ENCODE measurements around the gene ARHGEF39.
"Not testable (repeated sequence)": the region's sequence is repeated elsewhere in the genome, so short reads cannot be mapped to it uniquely, and the experiment has no call there.

ARHGEF39 gene

GRCh38 chr9:35627575-35627974 lies 37.4 kb downstream of the ARHGEF39 start:
- Histone ChIP-seq H3K9me3 (ENCODE audit: control insufficient read depth, low read length) (no peaks in the 10 kb centered on the region), H3K4me1 (ENCODE audit: control insufficient read depth, insufficient read depth, low read length, poor library complexity, severe bottlenecking) (no peaks in the 10 kb centered on the region), H3K36me3 (ENCODE audit: control insufficient read depth, insufficient read depth, low read length) (no peaks in the 10 kb centered on the region), H3K4me3 (ENCODE audit: insufficient read depth, low read depth, low read length, poor library complexity, severe bottlenecking) (no peak overlapping the region), H3K27ac (ENCODE audit: insufficient read depth, low read length, poor library complexity, severe bottlenecking) (no peak overlapping the region), H3K27me3 (replicated peaks; ENCODE audit: control insufficient read depth, insufficient read depth, low read length, poor library complexity, severe bottlenecking) (no peaks in the 10 kb centered on the region)
- DNase-seq, result no peak

GRCh38 chr9:35619800-35620158 lies 45.2 kb downstream of the ARHGEF39 start:
- no peaks in the 10 kb centered on the region for H3K9me3 ChIP-seq (ENCODE audit: control insufficient read depth, low read length)
- no peak for DNase-seq
- H3K4me1 ChIP-seq (ENCODE audit: control insufficient read depth, insufficient read depth, low read length, poor library complexity, severe bottlenecking), result peaks cover 26% of the 10 kb centered on the region
- H3K36me3 ChIP-seq (ENCODE audit: control insufficient read depth, insufficient read depth, low read length), result no peaks in the 10 kb centered on the region
- no peaks in the 10 kb centered on the region for H3K27me3 ChIP-seq (replicated peaks; ENCODE audit: control insufficient read depth, insufficient read depth, low read length, poor library complexity, severe bottlenecking)
- no peak overlapping the region for H3K4me3 ChIP-seq (ENCODE audit: insufficient read depth, low read depth, low read length, poor library complexity, severe bottlenecking)
- peak overlapping the region; percentile 18 for H3K27ac ChIP-seq (ENCODE audit: insufficient read depth, low read length, poor library complexity, severe bottlenecking)

GRCh38 chr9:35618854-35619799 lies 45.9 kb downstream of the ARHGEF39 start:
- Histone ChIP-seq H3K27ac (ENCODE audit: insufficient read depth, low read length, poor library complexity, severe bottlenecking) (peak overlapping the region; percentile 18), H3K9me3 (ENCODE audit: control insufficient read depth, low read length) (no peaks in the 10 kb centered on the region), H3K4me1 (ENCODE audit: control insufficient read depth, insufficient read depth, low read length, poor library complexity, severe bottlenecking) (peaks cover 26% of the 10 kb centered on the region), H3K36me3 (ENCODE audit: control insufficient read depth, insufficient read depth, low read length) (no peaks in the 10 kb centered on the region), H3K4me3 (ENCODE audit: insufficient read depth, low read depth, low read length, poor library complexity, severe bottlenecking) (no peak overlapping the region), H3K27me3 (replicated peaks; ENCODE audit: control insufficient read depth, insufficient read depth, low read length, poor library complexity, severe bottlenecking) (no peaks in the 10 kb centered on the region)
- DNase-seq, result peak in 2 of 3 donors; percentile 9 to 34

GRCh38 chr9:35618325-35618727 lies 46.7 kb downstream of the ARHGEF39 start, which contains the start of gene CD72:
Gene CD72 (minus strand): TSS chr9:35618413. CDS start chr9:35618303, 110 bp downstream.
- Histone ChIP-seq H3K4me3 (ENCODE audit: insufficient read depth, low read depth, low read length, poor library complexity, severe bottlenecking) (peak within 1 kb of the TSS; percentile 60), H3K9me3 (ENCODE audit: control insufficient read depth, low read length) (no peaks in the 10 kb centered on the region), H3K4me1 (ENCODE audit: control insufficient read depth, insufficient read depth, low read length, poor library complexity, severe bottlenecking) (peaks cover 26% of the 10 kb centered on the region), H3K27ac (ENCODE audit: insufficient read depth, low read length, poor library complexity, severe bottlenecking) (peak within 1 kb of the TSS; percentile 44), H3K27me3 (replicated peaks; ENCODE audit: control insufficient read depth, insufficient read depth, low read length, poor library complexity, severe bottlenecking) (no peaks in the 10 kb centered on the region), H3K36me3 (ENCODE audit: control insufficient read depth, insufficient read depth, low read length) (no peaks in the 10 kb centered on the region)
- DNase-seq, result no peak

GRCh38 chr9:35617548-35617947 lies 47.4 kb downstream of the ARHGEF39 start:
- Histone ChIP-seq H3K4me3 (ENCODE audit: insufficient read depth, low read depth, low read length, poor library complexity, severe bottlenecking) (peak overlapping the region; percentile 60), H3K27me3 (replicated peaks; ENCODE audit: control insufficient read depth, insufficient read depth, low read length, poor library complexity, severe bottlenecking) (no peaks in the 10 kb centered on the region)

GRCh38 chr9:35616681-35617459 lies 48.1 kb downstream of the ARHGEF39 start:
- DNase-seq, result peak; percentile 53 to 72 (median 68)
- peaks cover 26% of the 10 kb centered on the region for H3K4me1 ChIP-seq (ENCODE audit: control insufficient read depth, insufficient read depth, low read length, poor library complexity, severe bottlenecking)
- H3K9me3 ChIP-seq (ENCODE audit: control insufficient read depth, low read length), result no peaks in the 10 kb centered on the region

More at GRCh38 chr9:35617548-35617947, 47.4 kb downstream of the ARHGEF39 start:
- H3K4me1 ChIP-seq (ENCODE audit: control insufficient read depth, insufficient read depth, low read length, poor library complexity, severe bottlenecking), result peaks cover 26% of the 10 kb centered on the region
- no peaks in the 10 kb centered on the region for H3K36me3 ChIP-seq (ENCODE audit: control insufficient read depth, insufficient read depth, low read length)
- no peak for DNase-seq
- H3K9me3 ChIP-seq (ENCODE audit: control insufficient read depth, low read length), result no peaks in the 10 kb centered on the region
- peak overlapping the region; percentile 44 for H3K27ac ChIP-seq (ENCODE audit: insufficient read depth, low read length, poor library complexity, severe bottlenecking)

GRCh38 chr9:35615981-35616680 lies 48.9 kb downstream of the ARHGEF39 start:
- H3K4me1 ChIP-seq (ENCODE audit: control insufficient read depth, insufficient read depth, low read length, poor library complexity, severe bottlenecking), result peaks cover 26% of the 10 kb centered on the region
- H3K4me3 ChIP-seq (ENCODE audit: insufficient read depth, low read depth, low read length, poor library complexity, severe bottlenecking), result peak overlapping the region; percentile 60
- H3K36me3 ChIP-seq (ENCODE audit: control insufficient read depth, insufficient read depth, low read length), result no peaks in the 10 kb centered on the region

More at GRCh38 chr9:35616681-35617459, 48.1 kb downstream of the ARHGEF39 start:
- H3K4me3 ChIP-seq (ENCODE audit: insufficient read depth, low read depth, low read length, poor library complexity, severe bottlenecking), result peak overlapping the region; percentile 60
- H3K36me3 ChIP-seq (ENCODE audit: control insufficient read depth, insufficient read depth, low read length), result no peaks in the 10 kb centered on the region
- H3K27ac ChIP-seq (ENCODE audit: insufficient read depth, low read length, poor library complexity, severe bottlenecking), result peak overlapping the region; percentile 44
- no peaks in the 10 kb centered on the region for H3K27me3 ChIP-seq (replicated peaks; ENCODE audit: control insufficient read depth, insufficient read depth, low read length, poor library complexity, severe bottlenecking)

GRCh38 chr9:35612843-35613242 lies 52.2 kb downstream of the ARHGEF39 start:
- no peak for DNase-seq
- Histone ChIP-seq H3K27ac (ENCODE audit: insufficient read depth, low read length, poor library complexity, severe bottlenecking) (no peak overlapping the region), H3K9me3 (ENCODE audit: control insufficient read depth, low read length) (no peaks in the 10 kb centered on the region), H3K27me3 (replicated peaks; ENCODE audit: control insufficient read depth, insufficient read depth, low read length, poor library complexity, severe bottlenecking) (no peaks in the 10 kb centered on the region), H3K4me3 (ENCODE audit: insufficient read depth, low read depth, low read length, poor library complexity, severe bottlenecking) (no peak overlapping the region), H3K4me1 (ENCODE audit: control insufficient read depth, insufficient read depth, low read length, poor library complexity, severe bottlenecking) (peaks cover 15% of the 10 kb centered on the region), H3K36me3 (ENCODE audit: control insufficient read depth, insufficient read depth, low read length) (peaks cover 22% of the 10 kb centered on the region)

More at GRCh38 chr9:35615981-35616680, 48.9 kb downstream of the ARHGEF39 start:
- DNase-seq, result no peak
- Histone ChIP-seq H3K9me3 (ENCODE audit: control insufficient read depth, low read length) (no peaks in the 10 kb centered on the region), H3K27me3 (replicated peaks; ENCODE audit: control insufficient read depth, insufficient read depth, low read length, poor library complexity, severe bottlenecking) (no peaks in the 10 kb centered on the region), H3K27ac (ENCODE audit: insufficient read depth, low read length, poor library complexity, severe bottlenecking) (peak overlapping the region; percentile 44)

GRCh38 chr9:35612066-35612465 lies 52.9 kb downstream of the ARHGEF39 start:
- H3K36me3 ChIP-seq (ENCODE audit: control insufficient read depth, insufficient read depth, low read length), result peaks cover 23% of the 10 kb centered on the region
- H3K9me3 ChIP-seq (ENCODE audit: control insufficient read depth, low read length); H3K27me3 ChIP-seq (replicated peaks; ENCODE audit: control insufficient read depth, insufficient read depth, low read length, poor library complexity, severe bottlenecking); DNase-seq; H3K27ac ChIP-seq (ENCODE audit: insufficient read depth, low read length, poor library complexity, severe bottlenecking); H3K4me1 ChIP-seq (ENCODE audit: control insufficient read depth, insufficient read depth, low read length, poor library complexity, severe bottlenecking); H3K4me3 ChIP-seq (ENCODE audit: insufficient read depth, low read depth, low read length, poor library complexity, severe bottlenecking): not testable (repeated sequence)

All from effector memory CD4-positive, alpha-beta T cell (primary cell).